ENCODE results near the gene KCNQ5. TPM values are rescaled to one million over a fixed set of nuclear protein-coding genes. Genes with fewer than 3 reads are reported as not detected.

Gene KCNQ5
- total RNA-seq, 1 experiment from 2014 or later, result 0.07 TPM

DNA sequence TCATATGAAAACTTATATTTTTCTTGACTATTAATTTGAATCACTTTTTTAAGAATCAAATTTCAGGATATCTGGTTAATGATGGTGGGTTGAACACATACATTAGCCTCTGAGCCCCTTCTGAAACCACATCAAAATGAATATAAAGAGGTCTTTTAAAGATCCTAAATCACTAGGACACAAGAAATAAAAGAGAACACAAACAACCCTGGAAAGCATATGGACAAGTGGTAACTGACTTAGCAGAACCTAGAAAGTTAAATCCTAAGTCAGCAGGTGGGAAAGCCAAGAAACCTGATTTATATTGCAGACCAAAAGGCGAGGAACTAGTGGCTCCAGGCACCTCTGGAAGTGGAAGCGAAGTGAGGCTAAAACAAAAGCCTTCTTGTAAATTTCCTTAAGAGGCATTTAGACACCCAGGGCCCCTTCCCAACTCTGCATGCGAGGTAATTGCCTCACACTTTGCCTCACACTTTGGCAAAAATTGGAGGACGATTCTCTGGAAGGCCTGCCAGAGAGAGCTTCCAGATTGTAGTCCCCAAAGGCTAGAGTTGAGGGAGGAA is 309.5 kb downstream of the KCNQ5 start:
- no peak overlapping the region for H4K8ac ChIP-seq (replicated peaks; ENCODE audit: insufficient read length, low read depth, low read length)
- no peak overlapping the region for H3K9ac ChIP-seq (ENCODE audit: extremely low read depth, insufficient read length, low read length)
- no peak overlapping the region for H2BK5ac ChIP-seq (ENCODE audit: insufficient read length, low read length)
- no peak overlapping the region for H3K4me2 ChIP-seq (ENCODE audit: insufficient read depth, insufficient read length, low read length)
- no peaks in the 10 kb centered on the region for H4K20me1 ChIP-seq (ENCODE audit: control insufficient read depth, insufficient read depth, insufficient read length)
- no peak for DNase-seq
- H3K18ac ChIP-seq (ENCODE audit: insufficient read length, low read depth, low read length), result no peak overlapping the region
- H2BK20ac ChIP-seq (ENCODE audit: low read depth, low read length, poor library complexity, severe bottlenecking), result no peak overlapping the region
- no peak overlapping the region for H3K27ac ChIP-seq (ENCODE audit: insufficient read length, low read depth, low read length)
- TF ChIP-seq, protein P1, sequence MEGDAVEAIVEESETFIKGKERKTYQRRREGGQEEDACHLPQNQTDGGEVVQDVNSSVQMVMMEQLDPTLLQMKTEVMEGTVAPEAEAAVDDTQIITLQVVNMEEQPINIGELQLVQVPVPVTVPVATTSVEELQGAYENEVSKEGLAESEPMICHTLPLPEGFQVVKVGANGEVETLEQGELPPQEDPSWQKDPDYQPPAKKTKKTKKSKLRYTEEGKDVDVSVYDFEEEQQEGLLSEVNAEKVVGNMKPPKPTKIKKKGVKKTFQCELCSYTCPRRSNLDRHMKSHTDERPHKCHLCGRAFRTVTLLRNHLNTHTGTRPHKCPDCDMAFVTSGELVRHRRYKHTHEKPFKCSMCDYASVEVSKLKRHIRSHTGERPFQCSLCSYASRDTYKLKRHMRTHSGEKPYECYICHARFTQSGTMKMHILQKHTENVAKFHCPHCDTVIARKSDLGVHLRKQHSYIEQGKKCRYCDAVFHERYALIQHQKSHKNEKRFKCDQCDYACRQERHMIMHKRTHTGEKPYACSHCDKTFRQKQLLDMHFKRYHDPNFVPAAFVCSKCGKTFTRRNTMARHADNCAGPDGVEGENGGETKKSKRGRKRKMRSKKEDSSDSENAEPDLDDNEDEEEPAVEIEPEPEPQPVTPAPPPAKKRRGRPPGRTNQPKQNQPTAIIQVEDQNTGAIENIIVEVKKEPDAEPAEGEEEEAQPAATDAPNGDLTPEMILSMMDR (conservative IDR thresholded peaks at IDR 0.05), result no peak
- H4K5ac ChIP-seq (ENCODE audit: insufficient read length, low read depth, low read length), result no peak overlapping the region
- no peak overlapping the region for H3T11ph ChIP-seq (ENCODE audit: low read length)
- Mint-ChIP-seq H3K27me3 (ENCODE audit: low read depth) (no peaks in the 10 kb centered on the region), H3K4me1 (peaks cover 10% of the 10 kb centered on the region in 2 experiments), H3K27ac (peak overlapping the region in 2 of 3 experiments; percentile 13 to 48; a peak in 3 of 7 replicates), H3K9me3 (no peaks in the 10 kb centered on the region), H3K36me3 (ENCODE audit: insufficient read depth in 1 of 3, low read depth in 3 of 3) (no peaks in the 10 kb centered on the region), H3K4me3 (no peak overlapping the region)
- WGBS (ENCODE audit: extremely low coverage, insufficient read length, low lambda C conversion rate), result no CpG with 5 or more reads among the region's 4 CpGs
- no peaks in the 10 kb centered on the region for H3K79me1 ChIP-seq (ENCODE audit: insufficient read depth, low read depth, low read length, poor library complexity, severe bottlenecking)
- H2BK12ac ChIP-seq (ENCODE audit: insufficient read length, low read depth, low read length), result no peak overlapping the region
- H2BK120ac ChIP-seq (ENCODE audit: low read depth, low read length, poor library complexity, severe bottlenecking), result no peak overlapping the region
- H3K14ac ChIP-seq (ENCODE audit: insufficient read depth, low read length), result no peak overlapping the region
- H3K56ac ChIP-seq (ENCODE audit: insufficient read length, low read depth, low read length), result no peak overlapping the region
- H2AK5ac ChIP-seq (ENCODE audit: insufficient read length, low read length), result no peak overlapping the region
- peak overlapping the region; percentile 32 for H2AFZ ChIP-seq (ENCODE audit: low read length)
- H3K4me1 ChIP-seq (ENCODE audit: insufficient read depth, low read length), result no peaks in the 10 kb centered on the region
- no peaks in the 10 kb centered on the region for H3K79me2 ChIP-seq (ENCODE audit: insufficient read depth, low read length)
- no peak overlapping the region for H3K23ac ChIP-seq (ENCODE audit: insufficient read length, low read depth, low read length)
- H4K91ac ChIP-seq (ENCODE audit: insufficient read length, low read depth, low read length), result no peak overlapping the region
- H2BK15ac ChIP-seq (ENCODE audit: low read depth, low read length), result no peak overlapping the region
- H3K27me3 ChIP-seq (ENCODE audit: insufficient read depth, low read length), result no peaks in the 10 kb centered on the region
- no peak overlapping the region for H3K4ac ChIP-seq (ENCODE audit: low read depth, low read length)
- H3K9me3 ChIP-seq (ENCODE audit: control insufficient read depth, low read depth, low read length), result no peaks in the 10 kb centered on the region
- H3K23me2 ChIP-seq (ENCODE audit: insufficient read length, low read depth, low read length, poor library complexity, severe bottlenecking), result no peaks in the 10 kb centered on the region

Data from H9 (cell line).